GM12878 (cell line): ENCODE measurements around the gene NAXE. TPM values are rescaled to one million over a fixed set of nuclear protein-coding genes. Genes with fewer than 3 reads are reported as not detected.

ENCODE experiments used
- ATAC-seq: fragments of 200-7000 bp; cut with Tn5 transposase; 3 replicates; pipeline ENCODE4 v1.9.1; 2020; ENCODE audit warnings: mild to moderate bottlenecking, moderate library complexity
- BruUV-seq: library from RNA; stranded (reverse); fragments of 400-500 nt; replicated peaks from 2 replicates; lab custom pipeline; 2021; lab: Mats Ljungman, UMichigan
- CTCF ChIA-PET: fragments of 300-600 bp; sonication (Branson Sonifier 250); formaldehyde crosslinking; extraction: SDS; loops from one replicate; lab custom pipeline; 2021; ENCODE audit warnings: inconsistent platforms; lab: Yijun Ruan, JAX
- POLR2A ChIA-PET: fragments of 350-600 bp; formaldehyde crosslinking; extraction: SDS; loops from one replicate; lab custom pipeline; 2021; ENCODE audit warnings: inconsistent platforms; lab: Charles Lee
- RAD21 ChIA-PET: fragments of 300-600 bp; sonication (Branson Sonifier 250); formaldehyde crosslinking; loops from one replicate; lab custom pipeline; 2023; ENCODE audit warnings: antibody characterized with exemption; ENCODE audit not compliant: unreplicated experiment; lab: Charles Lee
- SMC1A ChIA-PET: fragments of 300-600 bp; sonication (Branson Sonifier 250); formaldehyde crosslinking; loops from one replicate; lab custom pipeline; 2023; ENCODE audit not compliant: unreplicated experiment, uncharacterized antibody; lab: Charles Lee
- DNase-seq: peaks from one replicate; pipeline ENCODE4 v3.0.0-alpha.2; 2011; ENCODE audit warnings: low read depth, low spot score
- FAIRE-seq: peaks from 3 replicates; lab custom pipeline; 2011; peaks lifted over from hg19 to GRCh38; lab: Jason Lieb, UNC
- H2AFZ ChIP-seq: 2 replicates; pipeline ENCODE4 v1.6.0; 2011; ENCODE audit warnings: low read depth, low read length, control low read depth; ENCODE audit not compliant: control insufficient read depth
- H3K27ac ChIP-seq: 2 replicates; pipeline ENCODE4 v1.5.1; 2011; ENCODE audit warnings: control low read depth; ENCODE audit not compliant: control insufficient read depth, insufficient read depth
- H3K27me3 ChIP-seq, 2 experiments: replicated peaks in 1 of 2; 2 replicates each; pipeline versions ENCODE4 v1.6.0 to v1.6.1; 2011; ENCODE audit warnings: low read length in 1 of 2; ENCODE audit not compliant: control insufficient read depth in 2 of 2, insufficient read depth in 2 of 2
- H3K36me3 ChIP-seq, 2 experiments: 2 replicates each; pipeline ENCODE4 v1.5.1; 2011; ENCODE audit warnings: low read length in 1 of 2; ENCODE audit not compliant: control insufficient read depth in 2 of 2, insufficient read depth in 2 of 2
- H3K4me1 ChIP-seq: 2 replicates; pipeline ENCODE4 v1.6.1; 2011; ENCODE audit warnings: mild to moderate bottlenecking, low read length, moderate library complexity, mixed read lengths; ENCODE audit not compliant: control insufficient read depth, insufficient read depth
- H3K4me2 ChIP-seq: 2 replicates; pipeline ENCODE4 v1.6.0; 2011; ENCODE audit warnings: control low read depth; ENCODE audit not compliant: control insufficient read depth, insufficient read depth
- H3K4me3 ChIP-seq: fragments of 200-600 bp; sonication (generic); 2 replicates; pipeline ENCODE4 v1.5.1; 2016
- H3K79me2 ChIP-seq: 2 replicates; pipeline ENCODE4 v1.6.0; 2011; ENCODE audit warnings: low read length; ENCODE audit not compliant: control insufficient read depth, insufficient read depth
- H3K9ac ChIP-seq: 2 replicates; pipeline ENCODE4 v1.8.0; 2011; ENCODE audit warnings: low read length, control low read depth, mixed read lengths; ENCODE audit not compliant: control insufficient read depth, insufficient read depth
- H3K9me3 ChIP-seq: replicated peaks from 3 replicates; pipeline ENCODE4 v1.5.1; 2011; ENCODE audit warnings: mild to moderate bottlenecking, low read length; ENCODE audit not compliant: control insufficient read depth, insufficient read depth
- H4K20me1 ChIP-seq: 2 replicates; pipeline ENCODE4 v1.6.0; 2011; ENCODE audit not compliant: control insufficient read depth, insufficient read depth
- BRCA1 ChIP-seq: IDR thresholded peaks from 2 replicates; pipeline ENCODE4 v1.6.1; 2011; ENCODE audit warnings: low read depth, low read length, improper control_type of control experiment
- CREB1 ChIP-seq: IDR thresholded peaks from 2 replicates; pipeline ENCODE4 v1.6.1; 2012; ENCODE audit warnings: low read depth, mild to moderate bottlenecking, inconsistent platforms
- MYC ChIP-seq: IDR thresholded peaks from 2 replicates; pipeline ENCODE4 v1.6.1; 2011; ENCODE audit warnings: mild to moderate bottlenecking, low read length, moderate library complexity, inconsistent platforms; ENCODE audit not compliant: insufficient read depth, insufficient replicate concordance, insufficient read length, severe bottlenecking
- POLR2AphosphoS5 ChIP-seq: IDR thresholded peaks from 2 replicates; pipeline ENCODE4 v1.6.1; 2011; ENCODE audit warnings: mild to moderate bottlenecking, low read length, inconsistent platforms
- TCF12 ChIP-seq: IDR thresholded peaks from 2 replicates; pipeline ENCODE4 v1.6.1; 2011; ENCODE audit warnings: low read depth, mild to moderate bottlenecking, low read length
- WGBS: methylation state at CpG from one replicate; pipeline ENCODE4 v1.1.6; 2016; ENCODE audit warnings: low lambda C conversion rate; ENCODE audit not compliant: insufficient replicate concordance, insufficient coverage; ENCODE audit errors: missing lambda C conversion rate; 5-methylcytosine and 5-hydroxymethylcytosine counted together
- in situ Hi-C: fragments of 300-500 bp; cut with MboI; formaldehyde crosslinking; loops from 9 replicates; pipeline ENCODE4 v1.14.3; 2018; ENCODE audit warnings: mixed read lengths
- intact Hi-C: fragments of 100-400 bp; cut with micrococcal nuclease; formaldehyde crosslinking; loops from one replicate; pipeline ENCODE4 v1.14.2; 2022; ENCODE audit not compliant: unreplicated experiment
- polyA plus RNA-seq, 11 experiments: library from polyadenylated mRNA; depleted of rRNA in 4 of 11; unstranded in 6 of 11; stranded (reverse) in 5 of 11; fragments of >200 nt; fragmentation: Nextera tagmentation in 4 of 11; fragmentation: Illumina TruSeq in 1 of 11; extraction: Ambion mirVana in 4 of 11; extraction: Trizol in 1 of 11; gene quantifications; 1 replicate in 1 of 11; 2 replicates in 10 of 11; pipeline versions ENCODE4 v1.2.1 to v1.2.3, GENCODE V29; 2011 to 2016; ENCODE audit warnings: inconsistent platforms in 2 of 11, missing spikeins in 2 of 11, low read depth in 1 of 11
- total RNA-seq, 4 experiments: library from RNA; depleted of rRNA in 3 of 4; stranded (reverse); fragments of >200 nt in 3 of 4; fragmentation: Illumina TruSeq in 1 of 4; extraction: Trizol in 1 of 4; gene quantifications; 2 replicates each; pipeline versions ENCODE4 v1.2.1 to v1.2.3, GENCODE V29; 2013 to 2021
- TF ChIP-seq, protein P1 (sequence below): IDR thresholded peaks from 2 replicates; pipeline ENCODE4 v1.6.1; 2011; ENCODE audit warnings: borderline replicate concordance, low read depth, mild to moderate bottlenecking, moderate library complexity, mixed read lengths, low read length; ENCODE audit not compliant: insufficient read depth; ENCODE audit errors: extremely low read length
- TF ChIP-seq, protein P2 (sequence below): fragments of 450-650 bp; IDR thresholded peaks from 2 replicates; pipeline ENCODE4 v1.6.1; 2016; ENCODE audit warnings: mild to moderate bottlenecking

NAXE gene
- total and polyA plus RNA-seq, 10 of the 15 experiments (the other 5 are each of a cell fraction or from before 2014, with no cell fraction given), result 17.8 to 93.3 (median 68.8) TPM

GRCh38 chr1:156592910-156593660, 1.5 kb downstream of the NAXE start:
- ChIA-PET SMC1A (interaction anchor here (0.6 to 5.9 kb wide), 5 partner anchors 10 to 148 kb away, joined by 5 to 47 read pairs (median 6); partner anchors contain the start of gene GPATCH4), CTCF (interaction anchor here (0.6 to 4.6 kb wide), 7 partner anchors 8 to 209 kb away, joined by 3 to 49 read pairs (median 4); partner anchors contain the start of genes GPATCH4 and TTC24), RAD21 (interaction anchor here (0.7 to 1.0 kb wide), 2 partner anchors 15 to 102 kb away, joined by 3 to 5 read pairs; no protein-coding TSS in a partner anchor), POLR2A (interaction anchor here (0.6 to 3.1 kb wide), 6 partner anchors 8 to 103 kb away, joined by 3 to 39 read pairs (median 7); partner anchors contain the start of gene GPATCH4)
- no peak overlapping the region for H2AFZ ChIP-seq
- H3K4me2 ChIP-seq, result no peak overlapping the region; the same call in 1 of the 2 replicates
- no TSS peak for BruUV-seq
- no peak overlapping the region for H3K27ac ChIP-seq
- no peaks in the 10 kb centered on the region for H4K20me1 ChIP-seq
- whole genome bisulfite sequencing, result 81% methylated on average over 8 of the region's 8 CpGs
- ATAC-seq (no peak), FAIRE-seq (no peak), DNase-seq (no peak)
- H3K27me3 ChIP-seq, result no peaks in the 10 kb centered on the region
- H3K9me3 ChIP-seq, result no peaks in the 10 kb centered on the region
- peaks cover 23 to 27% of the 10 kb centered on the region in 2 experiments; a peak in 3 of 4 replicates for H3K36me3 ChIP-seq
- no peak overlapping the region for H3K4me3 ChIP-seq
- peaks cover 9% of the 10 kb centered on the region for H3K79me2 ChIP-seq
- intact Hi-C loops, result no loop called here
- H3K9ac ChIP-seq, result no peak overlapping the region
- in situ Hi-C loops, result no loop called here
- H3K4me1 ChIP-seq, result peaks cover 5% of the 10 kb centered on the region
- no peak for TF ChIP-seq BRCA1
- TF ChIP-seq MYC, result no peak
- 0 out of 2 replicates have a peak, but pooled peaks have one; percentile 6 for TF ChIP-seq CREB1
- TF ChIP-seq, protein P1, sequence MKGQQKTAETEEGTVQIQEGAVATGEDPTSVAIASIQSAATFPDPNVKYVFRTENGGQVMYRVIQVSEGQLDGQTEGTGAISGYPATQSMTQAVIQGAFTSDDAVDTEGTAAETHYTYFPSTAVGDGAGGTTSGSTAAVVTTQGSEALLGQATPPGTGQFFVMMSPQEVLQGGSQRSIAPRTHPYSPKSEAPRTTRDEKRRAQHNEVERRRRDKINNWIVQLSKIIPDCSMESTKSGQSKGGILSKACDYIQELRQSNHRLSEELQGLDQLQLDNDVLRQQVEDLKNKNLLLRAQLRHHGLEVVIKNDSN, result no peak
- no peak for TF ChIP-seq POLR2AphosphoS5
- TF ChIP-seq TCF12, result no peak
- TF ChIP-seq, protein P2, sequence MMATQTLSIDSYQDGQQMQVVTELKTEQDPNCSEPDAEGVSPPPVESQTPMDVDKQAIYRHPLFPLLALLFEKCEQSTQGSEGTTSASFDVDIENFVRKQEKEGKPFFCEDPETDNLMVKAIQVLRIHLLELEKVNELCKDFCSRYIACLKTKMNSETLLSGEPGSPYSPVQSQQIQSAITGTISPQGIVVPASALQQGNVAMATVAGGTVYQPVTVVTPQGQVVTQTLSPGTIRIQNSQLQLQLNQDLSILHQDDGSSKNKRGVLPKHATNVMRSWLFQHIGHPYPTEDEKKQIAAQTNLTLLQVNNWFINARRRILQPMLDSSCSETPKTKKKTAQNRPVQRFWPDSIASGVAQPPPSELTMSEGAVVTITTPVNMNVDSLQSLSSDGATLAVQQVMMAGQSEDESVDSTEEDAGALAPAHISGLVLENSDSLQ, result no peak
